ENCODE measurements around the gene OR10A6.

The OR10A6 gene, protein sequence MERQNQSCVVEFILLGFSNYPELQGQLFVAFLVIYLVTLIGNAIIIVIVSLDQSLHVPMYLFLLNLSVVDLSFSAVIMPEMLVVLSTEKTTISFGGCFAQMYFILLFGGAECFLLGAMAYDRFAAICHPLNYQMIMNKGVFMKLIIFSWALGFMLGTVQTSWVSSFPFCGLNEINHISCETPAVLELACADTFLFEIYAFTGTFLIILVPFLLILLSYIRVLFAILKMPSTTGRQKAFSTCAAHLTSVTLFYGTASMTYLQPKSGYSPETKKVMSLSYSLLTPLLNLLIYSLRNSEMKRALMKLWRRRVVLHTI

DNA sequence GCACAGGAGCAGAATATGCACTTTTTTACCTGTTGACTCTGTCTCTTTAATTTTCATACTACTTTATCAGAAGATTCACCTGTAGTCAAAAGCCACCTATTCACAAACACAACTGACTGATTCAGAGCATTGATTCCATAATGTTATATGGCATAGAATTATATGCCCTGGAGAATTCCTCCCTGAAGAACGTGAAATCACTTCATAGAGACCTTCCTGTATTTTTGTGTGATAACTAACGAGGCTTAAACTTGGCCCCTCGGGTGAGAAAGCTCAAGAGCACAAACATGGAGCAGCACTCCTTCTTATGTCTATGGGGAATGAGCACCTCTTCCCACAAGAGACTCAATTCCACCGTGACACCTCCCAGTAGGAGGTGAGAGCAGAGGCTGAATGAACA, at the start of gene OR10A6:
Gene OR10A6 (minus strand): TSS at position 101 of the 400 bp plus-strand sequence. CDS start 2,606 bp downstream, outside the sequence.
- in situ Hi-C loops (cut with MboI; ENCODE audit: low sequenced_read_pairs) = no loop called here

DNA sequence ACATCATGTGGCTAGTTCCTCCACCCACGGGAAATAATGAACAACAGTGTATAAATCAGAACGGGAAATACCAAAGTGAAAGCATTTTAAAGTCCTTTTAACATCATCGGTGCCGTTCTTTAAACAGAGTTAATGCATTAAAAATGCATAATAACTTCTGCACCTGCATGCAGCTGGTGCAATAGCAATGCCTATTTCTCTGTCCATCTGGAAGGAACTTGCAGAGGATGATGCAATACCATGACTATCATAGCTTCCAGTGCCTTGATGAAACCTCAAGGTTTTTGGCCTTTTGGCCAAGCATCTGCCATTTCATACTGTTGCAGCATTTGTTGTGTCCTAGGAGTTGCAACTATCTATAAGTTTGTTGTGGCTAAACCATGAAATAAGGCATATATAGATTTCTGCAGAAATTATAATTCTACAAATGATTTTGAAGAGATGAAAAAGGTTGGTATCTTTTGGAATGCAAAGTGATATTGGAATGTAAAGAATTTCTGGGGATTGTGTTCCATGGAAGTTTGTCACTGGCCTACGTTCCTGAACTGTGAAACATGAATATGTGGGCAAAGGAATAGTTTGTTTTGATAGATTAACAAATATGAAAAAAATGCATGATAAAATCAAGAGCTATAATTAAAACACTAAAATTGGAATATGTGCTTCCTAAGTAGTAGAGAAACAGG, 46.3 kb upstream of the OR10A6 start:
- in situ Hi-C loops (cut with MboI; ENCODE audit: low sequenced_read_pairs) = no loop called here

DNA sequence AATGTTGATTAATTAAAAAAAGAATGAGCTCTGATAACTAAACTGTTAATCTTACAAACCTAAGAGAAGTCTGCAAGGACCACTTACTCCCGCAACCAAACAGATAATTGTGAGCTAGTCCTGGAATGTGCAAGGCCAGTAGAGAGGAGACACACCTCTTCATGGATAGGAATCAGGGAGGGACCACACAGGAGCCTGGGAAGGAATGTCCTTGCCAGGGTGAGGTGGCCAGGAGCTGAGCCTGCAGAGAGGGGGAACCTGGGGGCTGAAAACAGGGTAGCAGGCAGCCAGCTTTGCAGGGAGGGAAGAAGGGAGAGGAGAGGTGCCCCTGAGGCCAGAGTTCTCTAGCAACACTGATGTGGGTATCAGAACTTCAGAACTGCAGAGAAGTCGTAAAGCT, 43.6 kb upstream of the OR10A6 start:
- in situ Hi-C loops (cut with MboI; ENCODE audit: low sequenced_read_pairs) = no loop called here

DNA sequence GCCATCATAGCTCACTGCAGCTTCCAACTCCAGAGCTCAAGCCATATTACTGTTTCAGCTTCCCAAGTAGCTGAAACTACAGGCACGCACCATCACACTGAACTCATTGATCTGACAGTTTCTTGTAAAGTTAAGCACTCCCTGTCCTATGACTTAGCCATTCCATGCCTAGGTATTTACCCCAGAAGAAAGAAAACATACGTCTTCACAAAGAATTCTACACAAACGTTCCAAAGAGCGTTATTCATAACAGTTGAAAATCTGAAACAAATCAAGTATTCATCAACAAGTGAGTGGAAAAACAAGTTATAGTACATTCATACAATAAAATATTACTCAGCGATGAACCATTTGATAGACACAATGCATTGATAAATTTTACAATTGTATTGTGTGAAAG, 41.9 kb upstream of the OR10A6 start:
- in situ Hi-C loops (cut with MboI; ENCODE audit: low sequenced_read_pairs) = no loop called here

DNA sequence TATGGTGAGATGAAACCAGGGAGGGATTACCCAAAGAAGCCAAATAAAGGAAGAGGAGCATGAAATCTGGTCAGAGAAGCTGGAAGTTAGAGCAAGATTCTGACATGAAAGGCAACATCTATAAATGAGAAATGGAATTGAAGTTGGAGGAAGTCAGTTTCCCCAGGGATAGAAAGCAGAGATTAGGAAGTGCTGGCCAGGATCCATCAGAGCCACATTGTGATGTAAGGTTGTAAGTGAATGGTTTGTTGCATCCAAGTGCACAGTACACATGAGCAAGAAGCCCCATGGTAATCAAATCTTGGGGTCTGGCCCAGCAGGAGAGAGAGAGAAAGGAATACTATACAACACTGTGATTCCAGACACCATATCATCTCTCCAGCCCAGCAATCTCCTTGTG, 40.8 kb upstream of the OR10A6 start:
- in situ Hi-C loops (cut with MboI; ENCODE audit: low sequenced_read_pairs) = no loop called here

DNA sequence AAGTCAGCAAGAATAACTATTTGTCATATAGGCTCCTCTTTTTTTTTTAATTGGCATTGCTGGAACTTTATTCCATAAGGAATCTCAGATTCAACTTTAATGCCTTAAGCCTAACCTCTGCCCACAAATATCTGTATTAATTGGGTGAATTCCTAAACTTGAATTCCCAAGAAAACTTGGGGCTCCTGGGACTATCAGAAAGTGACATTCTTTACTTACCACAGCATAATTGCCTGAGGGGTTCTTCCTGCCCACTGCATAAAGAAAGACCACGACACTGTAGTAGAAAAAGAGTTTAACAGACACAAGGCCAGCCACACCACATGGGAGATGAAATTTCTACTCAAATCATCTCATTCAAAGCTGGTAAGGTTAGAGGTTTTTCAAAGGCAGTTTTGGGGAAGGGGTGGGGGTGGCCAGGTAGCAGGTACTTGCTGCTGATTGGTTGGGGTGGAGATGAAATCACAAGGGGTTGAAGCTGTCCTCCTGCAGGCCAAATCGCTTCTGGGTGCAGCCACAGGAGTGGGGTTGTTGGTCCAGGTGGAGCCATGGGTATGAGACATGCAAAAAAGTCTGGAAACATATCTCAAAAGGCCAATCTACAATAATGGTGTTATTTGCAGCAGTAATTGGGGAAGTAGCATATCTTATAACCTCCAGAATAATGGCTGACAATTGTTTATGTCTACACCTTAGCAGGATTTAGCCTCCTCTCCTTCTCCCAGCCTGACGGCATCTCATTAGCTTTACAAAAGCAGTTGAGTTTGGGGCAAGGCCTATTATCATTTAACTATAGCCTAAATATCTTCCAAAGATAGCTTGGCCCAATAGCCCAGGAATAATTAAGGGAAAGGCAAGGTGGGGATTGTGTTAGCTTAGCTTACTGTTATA, 38.9 kb upstream of the OR10A6 start:
- in situ Hi-C loops (cut with MboI; ENCODE audit: low sequenced_read_pairs) = no loop called here

DNA sequence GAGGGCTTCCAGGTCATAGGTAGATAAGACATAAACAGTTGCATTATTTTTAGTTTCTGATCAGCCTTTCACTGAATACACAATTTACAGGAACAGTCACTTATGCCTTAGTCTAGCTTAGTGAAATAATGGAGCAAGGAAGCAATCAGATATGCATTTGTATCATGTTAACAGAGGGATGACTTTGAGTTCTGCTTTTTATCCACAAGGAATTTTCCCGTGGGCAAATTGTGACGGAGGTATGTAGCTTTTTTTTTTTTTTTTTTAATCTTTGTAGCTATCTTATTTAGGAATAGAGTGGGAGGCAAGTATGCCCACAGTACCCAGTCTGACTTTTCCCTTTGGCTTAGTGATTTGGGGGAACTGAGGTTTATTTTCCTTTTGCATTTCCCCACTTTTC, 37.6 kb upstream of the OR10A6 start:
- in situ Hi-C loops (cut with MboI; ENCODE audit: low sequenced_read_pairs) = no loop called here

DNA sequence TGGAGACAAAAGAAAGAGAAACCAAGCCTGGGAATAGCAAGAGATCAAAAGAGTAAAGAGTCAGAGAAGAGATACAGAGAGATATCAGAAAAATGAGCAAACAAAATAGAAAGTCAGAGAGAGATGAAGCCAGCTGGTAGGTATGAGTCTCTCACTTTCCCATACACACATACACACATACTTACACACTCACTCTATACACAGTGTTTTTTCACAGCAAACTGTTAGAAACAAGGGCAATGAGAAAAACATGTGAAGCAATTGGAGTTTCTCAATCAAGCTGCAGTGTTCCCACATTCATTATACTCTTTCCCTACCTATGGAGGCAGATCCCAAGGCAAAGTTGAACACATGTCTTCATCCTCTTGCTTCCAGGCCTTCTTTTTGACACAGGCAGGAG, 36.8 kb upstream of the OR10A6 start:
- in situ Hi-C loops (cut with MboI; ENCODE audit: low sequenced_read_pairs) = no loop called here

DNA sequence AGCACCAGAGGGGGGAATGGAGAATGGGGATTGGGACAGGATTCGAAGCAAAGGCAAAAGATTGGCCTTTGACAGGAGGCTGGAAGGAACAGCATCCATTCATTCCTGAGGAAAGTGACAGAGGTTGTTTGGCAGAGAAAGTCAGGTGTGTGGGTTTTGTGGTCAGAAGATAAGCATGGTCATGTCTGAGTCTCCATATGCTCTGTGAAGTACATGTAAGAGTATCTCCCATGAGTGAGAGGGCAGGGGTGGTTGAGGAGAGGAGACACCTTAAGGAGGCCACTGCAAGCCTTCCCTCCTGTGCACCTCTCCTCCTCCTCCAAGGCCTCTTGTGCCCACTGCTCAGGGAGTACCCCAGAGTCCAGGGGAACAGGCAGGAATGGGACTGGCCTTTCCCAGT, 36.0 kb upstream of the OR10A6 start:
- in situ Hi-C loops (cut with MboI; ENCODE audit: low sequenced_read_pairs) = no loop called here

DNA sequence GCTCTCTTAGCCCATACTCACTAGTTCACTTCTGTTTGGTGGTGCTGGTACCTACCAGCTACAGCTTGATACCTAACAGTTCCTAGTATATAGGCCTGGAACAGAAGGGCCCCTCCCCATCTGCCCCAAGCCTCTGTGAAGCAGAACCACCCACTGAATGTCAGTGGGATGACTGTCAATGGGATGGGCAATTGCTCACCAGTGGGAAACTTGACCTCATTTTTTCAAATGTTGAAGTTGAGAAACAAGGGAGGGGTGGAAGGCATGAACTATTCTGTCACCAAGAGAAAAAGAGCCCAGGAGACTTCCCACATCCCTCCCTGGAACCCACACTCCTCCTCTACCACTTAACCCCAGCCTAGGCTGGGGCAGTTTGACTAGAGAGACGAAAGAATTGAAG, 34.3 kb upstream of the OR10A6 start, which contains the start of gene NLRP10:
Gene NLRP10 (minus strand): TSS at position 62 of the 400 bp plus-strand sequence. CDS start 1,952 bp downstream, outside the sequence.
- in situ Hi-C loops (cut with MboI; ENCODE audit: low sequenced_read_pairs) = no loop called here

DNA sequence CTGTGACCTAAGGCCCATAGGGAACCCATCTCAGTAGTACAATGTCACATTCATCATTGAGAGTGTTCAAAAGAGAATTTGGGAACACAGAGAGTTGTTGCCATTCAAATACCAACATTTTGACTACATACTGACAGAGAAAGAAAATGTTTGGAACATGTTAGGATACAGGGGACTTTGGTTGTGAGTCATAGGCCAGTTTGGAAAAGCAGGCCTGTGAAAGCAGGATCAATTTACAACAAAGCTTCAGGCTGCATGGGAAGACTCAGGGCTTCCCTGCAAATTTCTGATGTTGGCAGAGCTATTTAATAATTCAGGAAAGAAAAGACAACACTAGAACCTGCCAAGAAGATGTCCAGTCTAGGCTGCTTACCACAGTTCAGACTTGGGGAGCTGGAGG, 33.8 kb upstream of the OR10A6 start:
- in situ Hi-C loops (cut with MboI; ENCODE audit: low sequenced_read_pairs) = no loop called here

DNA sequence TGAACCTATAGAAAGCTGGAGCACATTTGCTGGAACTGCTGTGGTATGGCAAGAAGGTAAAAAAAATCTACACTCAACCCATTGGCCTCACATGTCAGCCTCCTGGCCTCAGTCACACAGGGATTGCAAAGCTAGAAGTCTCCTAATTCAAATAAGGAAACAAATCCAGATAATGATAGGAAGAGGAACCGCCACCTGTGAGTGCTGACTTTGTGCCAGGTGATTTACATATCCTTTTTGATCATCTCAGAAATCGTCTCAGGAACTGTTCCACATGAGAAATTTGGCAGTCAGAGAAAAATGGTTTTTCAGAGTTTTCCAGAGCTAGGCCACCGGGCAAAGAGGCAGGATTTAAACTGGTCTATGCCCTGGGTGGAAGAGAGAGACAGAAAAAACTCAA, 33.2 kb upstream of the OR10A6 start:
- in situ Hi-C loops (cut with MboI; ENCODE audit: low sequenced_read_pairs) = no loop called here

DNA sequence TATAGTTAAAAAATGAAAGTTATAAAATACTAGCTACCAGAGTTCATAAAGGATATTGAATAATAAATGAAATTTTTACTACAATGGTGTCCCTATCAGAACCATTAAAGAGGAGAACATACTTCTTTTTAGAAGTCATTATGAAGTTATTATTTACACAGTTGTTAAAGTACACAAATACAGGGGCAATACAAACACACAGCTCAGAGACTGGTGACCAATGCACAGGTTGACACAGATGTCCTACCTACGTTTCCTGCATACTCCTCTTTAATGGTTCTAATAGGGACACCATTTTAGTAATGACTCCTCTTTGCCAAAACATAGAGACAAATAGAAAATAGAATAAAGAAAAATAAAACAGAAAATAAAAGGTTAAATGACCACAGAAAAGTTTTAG, 24.1 kb upstream of the OR10A6 start:
- in situ Hi-C loops (cut with MboI; ENCODE audit: low sequenced_read_pairs) = no loop called here

DNA sequence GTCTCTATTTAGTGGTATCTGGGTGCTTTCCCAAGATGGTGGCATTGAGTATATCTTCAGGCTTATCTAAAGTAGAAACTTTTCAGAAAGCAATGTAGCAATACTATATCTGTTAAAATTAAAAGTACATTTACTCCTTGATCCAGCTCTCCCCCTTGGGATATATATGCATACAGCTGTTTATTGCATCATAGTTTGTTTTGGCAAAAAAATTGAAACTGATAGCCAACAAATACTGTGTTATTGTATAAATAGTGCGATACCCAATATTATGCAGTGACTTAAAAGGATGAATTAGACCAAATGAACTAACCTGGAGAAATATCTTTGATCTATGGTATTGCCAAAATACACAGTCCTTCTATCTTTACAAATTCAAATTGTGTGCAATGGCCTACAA, 18.9 kb upstream of the OR10A6 start:
- in situ Hi-C loops (cut with MboI; ENCODE audit: low sequenced_read_pairs) = no loop called here

DNA sequence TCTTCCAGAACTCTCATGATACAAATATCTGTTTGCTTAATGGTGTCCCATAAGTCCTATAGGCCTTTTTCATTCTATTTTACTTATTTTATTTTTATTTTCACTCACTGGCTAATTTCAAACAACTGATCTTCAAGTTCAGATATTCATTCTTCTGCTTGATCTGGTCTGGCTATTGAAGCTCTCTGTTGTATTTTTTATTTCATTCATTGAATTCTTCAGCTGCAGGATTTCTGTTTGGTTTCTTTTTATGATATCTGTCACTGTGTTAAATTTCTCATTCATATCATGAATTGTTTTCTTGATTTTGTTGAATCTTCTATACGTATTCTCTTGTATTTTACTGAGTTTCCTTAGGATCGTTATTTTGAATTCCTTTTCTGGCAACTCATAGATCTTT, 13.1 kb upstream of the OR10A6 start:
- in situ Hi-C loops (cut with MboI; ENCODE audit: low sequenced_read_pairs) = no loop called here

DNA sequence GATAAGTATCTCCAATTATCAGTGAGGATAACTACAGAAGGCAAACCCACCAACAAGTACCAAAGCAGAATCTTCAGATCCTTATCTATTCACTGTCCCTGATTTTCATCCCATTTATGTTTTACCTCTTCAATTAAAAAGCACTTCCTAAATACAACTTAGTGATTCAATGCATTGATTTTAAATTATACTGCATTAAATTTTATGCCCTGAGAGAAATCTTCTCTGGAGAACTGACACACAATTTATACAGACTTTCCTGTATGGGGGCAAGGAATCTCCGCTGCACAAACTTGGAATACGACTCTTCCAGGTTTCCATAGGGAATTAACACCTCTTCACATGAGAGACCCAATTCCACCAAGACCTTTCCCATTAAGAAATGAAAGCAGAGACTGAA, 10.5 kb upstream of the OR10A6 start, which contains the start of gene OR10A3:
Gene OR10A3 (minus strand): TSS at position 101 of the 400 bp plus-strand sequence. CDS start 2,188 bp downstream, outside the sequence.
- in situ Hi-C loops (cut with MboI; ENCODE audit: low sequenced_read_pairs) = no loop called here

DNA sequence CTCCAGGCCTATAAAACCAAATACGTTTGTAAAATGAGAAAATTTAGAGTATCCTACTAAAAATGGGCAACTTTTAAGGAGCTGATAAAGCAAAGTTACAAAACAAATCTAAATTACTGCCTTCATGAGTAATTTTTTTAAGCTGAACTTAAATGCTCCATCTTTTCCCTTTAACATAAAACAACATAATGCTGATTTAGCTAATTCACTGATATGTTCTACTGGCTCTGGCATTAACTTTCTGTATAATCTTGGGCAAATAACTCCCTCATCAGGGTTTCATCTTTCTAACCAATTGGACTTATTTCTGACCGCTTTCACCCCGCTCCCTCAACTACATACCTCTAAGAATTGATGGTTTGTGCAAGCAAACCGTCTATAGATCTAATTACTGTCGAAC, 10.1 kb upstream of the OR10A6 start:
- in situ Hi-C loops (cut with MboI; ENCODE audit: low sequenced_read_pairs) = no loop called here

DNA sequence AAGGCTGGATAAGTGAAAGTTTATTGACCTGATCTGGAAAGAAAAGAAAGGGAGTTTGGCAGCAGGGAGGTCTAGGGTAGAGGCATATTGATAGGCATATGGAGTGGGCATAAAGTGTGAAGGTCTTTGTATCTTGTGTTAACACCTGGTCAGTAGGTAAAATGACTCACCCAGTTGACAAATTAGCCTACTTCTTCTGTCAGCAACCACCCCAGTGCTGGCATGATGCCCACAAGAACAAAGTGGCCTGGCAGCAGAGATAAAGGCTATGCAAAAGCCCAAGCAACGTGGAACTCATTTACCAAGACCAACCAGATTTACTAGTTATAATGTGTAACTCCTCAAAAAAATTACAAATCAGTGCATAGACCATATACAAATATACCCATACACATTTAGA, 5.5 kb upstream of the OR10A6 start:
- in situ Hi-C loops (cut with MboI; ENCODE audit: low sequenced_read_pairs) = no loop called here

DNA sequence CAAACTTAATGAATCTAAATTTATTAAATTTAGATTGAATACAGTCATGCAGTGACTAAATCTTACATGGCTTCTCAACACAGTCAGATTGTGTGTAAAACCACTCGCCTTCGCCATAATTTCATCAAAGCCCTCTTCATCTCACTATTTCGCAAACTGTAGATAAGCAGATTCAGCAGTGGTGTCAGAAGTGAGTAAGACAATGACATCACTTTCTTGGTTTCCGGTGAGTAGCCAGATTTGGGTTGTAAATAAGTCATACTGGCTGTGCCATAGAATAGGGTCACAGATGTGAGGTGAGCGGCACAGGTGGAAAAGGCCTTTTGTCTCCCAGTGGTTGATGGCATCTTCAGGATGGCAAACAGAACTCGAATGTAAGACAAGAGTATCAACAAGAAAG, 3.4 kb downstream of the OR10A6 start:
- in situ Hi-C loops (cut with MboI; ENCODE audit: low sequenced_read_pairs) = no loop called here

DNA sequence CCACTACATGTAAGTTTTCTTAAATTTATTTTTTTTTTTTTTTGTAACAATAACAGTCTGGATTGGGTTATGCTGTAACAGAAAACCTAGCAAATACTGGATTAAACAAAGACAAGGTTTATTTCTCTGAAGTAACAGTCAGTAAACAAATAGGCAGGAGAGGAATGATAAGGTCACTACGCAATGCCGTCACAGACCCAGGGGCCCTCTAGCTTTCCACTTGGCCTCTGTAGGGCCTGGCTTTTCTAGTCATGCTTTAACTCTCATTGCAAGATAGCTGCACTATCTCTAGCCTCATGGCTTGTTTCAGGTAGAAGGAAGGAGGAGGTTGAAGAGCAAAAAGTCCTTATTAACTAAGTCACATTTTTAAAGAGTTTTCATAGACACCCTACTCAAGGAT, 6.5 kb downstream of the OR10A6 start:
- in situ Hi-C loops (cut with MboI; ENCODE audit: low sequenced_read_pairs) = no loop called here

DNA sequence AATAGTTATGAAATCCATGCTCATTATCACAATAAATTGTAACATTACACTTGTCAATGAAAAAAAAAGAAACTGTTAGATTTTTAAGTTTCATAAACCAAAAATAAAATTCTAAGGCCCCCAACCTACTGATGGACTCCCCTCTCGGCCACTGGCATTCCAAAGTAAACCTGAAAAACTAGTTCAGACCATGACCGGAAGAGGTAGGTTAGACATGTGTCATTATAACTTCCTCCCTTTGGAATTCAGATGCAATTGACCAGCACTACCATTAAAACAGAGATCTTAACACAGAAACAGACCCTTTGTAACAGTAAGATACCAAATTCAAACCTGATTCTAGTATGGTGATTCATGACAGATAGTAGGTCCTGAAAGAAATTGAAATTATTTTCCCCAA, 12.9 kb downstream of the OR10A6 start:
- in situ Hi-C loops (cut with MboI; ENCODE audit: low sequenced_read_pairs) = no loop called here

Measured in HL-60/S4 treated with retinoic acid at 250 ng/mL for 4 days and 3 days (cell line).